NB4 (cell line): ENCODE data around the gene DACT3.

ENCODE experiments used
- DNase-seq: peaks from one replicate; pipeline ENCODE4 v3.0.0; 2010; ENCODE audit warnings: low read depth
- H3K4me3 ChIP-seq: one replicate; pipeline ENCODE4 v1.5.1; 2011; ENCODE audit warnings: mild to moderate bottlenecking, low read depth, low read length, moderate library complexity
- MYC ChIP-seq: IDR thresholded peaks from 2 replicates; pipeline ENCODE4 v1.6.1; 2011; ENCODE audit warnings: low read depth, low read length
- POLR2A ChIP-seq: IDR thresholded peaks from 2 replicates; pipeline ENCODE4 v1.6.1; 2011; ENCODE audit warnings: mild to moderate bottlenecking; ENCODE audit not compliant: insufficient read length; ENCODE audit errors: extremely low read depth
- TF ChIP-seq, protein P1 (sequence below): IDR thresholded peaks from 2 replicates; pipeline ENCODE4 v1.6.1; 2011; ENCODE audit warnings: low read depth, low read length
- TF ChIP-seq, protein P2 (sequence below): IDR thresholded peaks from one replicate; pipeline ENCODE4 v1.5.1; 2012; ENCODE audit warnings: low read depth, low read length

The DACT3 gene

DNA sequence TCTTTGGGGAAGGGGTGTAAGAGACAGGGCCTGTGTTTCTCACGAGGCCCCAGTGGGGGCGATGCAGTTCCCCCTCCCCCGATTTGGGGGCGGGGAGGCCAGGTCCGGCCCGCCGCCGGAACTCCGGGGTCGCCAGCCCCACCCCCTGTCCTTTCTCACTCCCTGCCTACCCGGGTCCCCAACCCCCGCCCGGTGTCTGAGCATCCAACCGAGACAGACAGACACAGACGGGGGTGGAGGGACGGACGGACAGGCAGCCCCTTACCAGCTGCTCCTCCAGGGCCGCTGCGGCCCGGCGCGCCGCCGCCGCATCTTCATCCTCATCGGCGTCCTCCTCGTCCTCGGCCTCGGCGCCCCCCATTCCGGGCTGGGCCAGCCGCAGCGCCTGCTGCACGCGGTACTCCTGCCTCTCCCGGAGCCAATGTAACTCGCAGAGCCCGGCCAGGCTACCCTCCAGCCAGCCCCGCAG lies 397 bp downstream of the DACT3 start:
- TF ChIP-seq POLR2A (no peak), MYC (no peak; the same call in 1 of the 2 replicates)
- TF ChIP-seq, protein P1, sequence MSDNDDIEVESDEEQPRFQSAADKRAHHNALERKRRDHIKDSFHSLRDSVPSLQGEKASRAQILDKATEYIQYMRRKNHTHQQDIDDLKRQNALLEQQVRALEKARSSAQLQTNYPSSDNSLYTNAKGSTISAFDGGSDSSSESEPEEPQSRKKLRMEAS: no peak
- TF ChIP-seq, protein P2, sequence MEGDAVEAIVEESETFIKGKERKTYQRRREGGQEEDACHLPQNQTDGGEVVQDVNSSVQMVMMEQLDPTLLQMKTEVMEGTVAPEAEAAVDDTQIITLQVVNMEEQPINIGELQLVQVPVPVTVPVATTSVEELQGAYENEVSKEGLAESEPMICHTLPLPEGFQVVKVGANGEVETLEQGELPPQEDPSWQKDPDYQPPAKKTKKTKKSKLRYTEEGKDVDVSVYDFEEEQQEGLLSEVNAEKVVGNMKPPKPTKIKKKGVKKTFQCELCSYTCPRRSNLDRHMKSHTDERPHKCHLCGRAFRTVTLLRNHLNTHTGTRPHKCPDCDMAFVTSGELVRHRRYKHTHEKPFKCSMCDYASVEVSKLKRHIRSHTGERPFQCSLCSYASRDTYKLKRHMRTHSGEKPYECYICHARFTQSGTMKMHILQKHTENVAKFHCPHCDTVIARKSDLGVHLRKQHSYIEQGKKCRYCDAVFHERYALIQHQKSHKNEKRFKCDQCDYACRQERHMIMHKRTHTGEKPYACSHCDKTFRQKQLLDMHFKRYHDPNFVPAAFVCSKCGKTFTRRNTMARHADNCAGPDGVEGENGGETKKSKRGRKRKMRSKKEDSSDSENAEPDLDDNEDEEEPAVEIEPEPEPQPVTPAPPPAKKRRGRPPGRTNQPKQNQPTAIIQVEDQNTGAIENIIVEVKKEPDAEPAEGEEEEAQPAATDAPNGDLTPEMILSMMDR: no peak
- H3K4me3 ChIP-seq: peak overlapping the region; percentile 18
- DNase-seq: no peak

DNA sequence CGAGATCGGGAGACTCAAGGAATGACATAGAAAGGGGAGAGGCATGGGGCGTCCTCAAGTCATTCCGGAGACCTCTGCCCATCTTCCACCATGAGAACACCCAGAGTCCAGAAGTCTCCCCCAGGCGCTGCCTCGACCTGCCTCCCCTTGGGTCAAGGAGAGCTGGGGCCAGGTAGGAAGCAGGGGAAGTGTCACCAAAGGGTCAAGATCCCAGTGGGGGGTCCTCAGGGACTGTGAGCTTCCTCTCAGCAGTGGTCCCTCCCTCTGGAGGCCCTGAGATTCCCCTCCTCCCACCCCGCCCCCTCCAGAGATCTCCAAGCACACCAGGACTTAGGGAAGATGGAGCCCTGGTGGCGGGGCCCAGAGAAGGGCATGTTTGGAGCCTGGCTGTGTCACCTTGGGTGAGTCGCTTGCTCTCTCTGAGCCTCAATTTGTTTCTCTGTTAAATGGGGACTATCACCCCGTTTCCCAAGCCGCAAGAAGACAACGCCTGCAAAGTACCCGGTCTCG lies 919 bp downstream of the DACT3 start:
- H3K4me3 ChIP-seq: no peak overlapping the region
- peak; percentile 62 for DNase-seq
- TF ChIP-seq, protein P2: peak; percentile 4
- no peak for TF ChIP-seq MYC
- TF ChIP-seq, protein P1: no peak; the same call in 1 of the 2 replicates

DNA sequence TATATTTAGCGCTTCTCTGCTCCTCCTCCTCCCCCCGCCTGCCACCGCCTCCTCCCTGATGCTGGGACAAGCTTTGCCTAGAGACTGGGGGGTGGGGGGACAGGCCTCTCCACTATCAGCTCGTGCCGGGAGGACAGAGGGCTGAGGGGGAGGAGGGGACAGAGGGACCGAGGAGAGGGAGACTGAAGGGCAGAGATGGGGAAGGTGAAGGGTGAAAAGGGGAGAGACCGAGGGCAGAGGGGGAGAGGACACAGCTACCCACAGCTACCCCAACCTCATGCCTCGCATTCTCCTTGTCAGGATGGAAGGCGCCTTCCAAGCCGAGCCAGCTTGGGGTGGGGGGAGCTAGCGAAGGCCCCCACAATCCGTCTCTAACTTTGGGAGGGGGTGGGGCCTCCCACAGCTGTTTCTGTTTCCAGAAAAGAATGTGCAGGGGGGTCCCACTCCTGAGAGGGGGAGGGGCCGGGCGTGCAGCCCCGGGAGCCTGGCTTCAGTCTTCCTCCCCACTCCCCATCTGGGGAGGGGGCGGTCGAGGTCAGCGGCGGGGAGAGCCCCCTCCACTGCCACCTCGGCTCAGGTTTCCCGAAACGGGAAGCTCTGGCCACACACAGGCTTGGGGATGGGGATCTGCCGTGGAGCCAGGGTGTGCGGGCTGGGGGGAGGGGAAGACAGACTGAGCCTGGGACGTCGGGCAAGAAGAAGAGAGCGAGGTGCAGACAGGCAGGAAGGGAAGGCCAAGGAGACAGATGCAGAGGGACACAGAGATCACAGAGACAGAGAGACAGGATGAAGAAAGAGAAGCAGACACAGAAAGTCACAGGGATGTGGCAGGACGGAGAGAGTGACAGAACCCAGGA lies 1.6 kb downstream of the DACT3 start:
- TF ChIP-seq POLR2A: no peak
- TF ChIP-seq MYC: peak; percentile 51; the same call in 1 of the 2 replicates
- TF ChIP-seq, protein P1: peak; percentile 57; the same call in 1 of the 2 replicates
- H3K4me3 ChIP-seq: no peak overlapping the region
- DNase-seq: peak; percentile 70

DNA sequence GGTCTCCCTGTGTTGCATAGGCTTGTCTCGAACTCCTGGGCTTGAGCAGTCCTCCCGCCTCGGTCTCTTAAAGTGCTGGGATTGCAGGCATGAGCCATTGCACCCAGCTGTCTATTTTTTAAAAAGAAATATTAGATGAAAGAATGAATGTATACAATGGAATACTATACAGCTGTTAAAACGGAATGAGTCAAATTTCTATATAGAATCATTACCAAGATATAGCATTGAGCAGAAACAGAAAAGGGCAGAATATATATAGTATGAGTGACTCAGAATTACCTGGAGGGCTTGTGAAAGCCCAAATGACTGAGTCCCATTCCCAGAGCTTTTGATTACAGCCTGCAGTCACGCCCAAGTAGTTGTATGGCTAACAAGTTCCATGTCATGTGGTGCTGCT lies 4.4 kb downstream of the DACT3 start:
- DNase-seq: no peak
- TF ChIP-seq, protein P2: no peak
- no peak for TF ChIP-seq POLR2A
- TF ChIP-seq MYC: no peak
- H3K4me3 ChIP-seq: no peak overlapping the region

DNA sequence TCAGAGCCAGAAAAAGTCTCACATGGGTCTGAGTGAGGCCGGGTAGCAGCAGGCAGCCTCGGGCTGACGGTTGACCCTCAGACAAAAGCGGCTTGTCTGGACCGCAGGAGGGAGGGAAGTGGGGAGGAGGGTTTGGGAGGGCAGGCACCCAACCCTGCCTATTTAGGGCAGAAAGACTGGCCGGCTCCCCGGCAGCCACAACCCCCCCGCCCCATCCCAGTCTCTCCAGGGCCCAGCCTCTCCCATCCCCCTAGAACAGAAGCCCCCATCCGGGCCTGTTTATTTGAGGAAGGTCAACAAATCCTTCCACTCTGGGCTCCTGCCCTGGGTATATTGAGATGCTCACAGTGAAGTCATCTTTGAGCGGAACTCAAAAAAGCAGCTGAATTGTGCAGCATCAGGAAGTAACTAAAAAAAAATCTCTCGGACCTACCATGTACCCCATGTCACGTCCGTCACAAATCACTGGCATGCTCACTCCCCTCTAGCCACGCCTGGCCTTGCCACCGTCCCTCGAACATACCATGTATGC lies 6.3 kb downstream of the DACT3 start:
- no peak for DNase-seq
- no peak overlapping the region for H3K4me3 ChIP-seq
- TF ChIP-seq POLR2A: no peak
- TF ChIP-seq MYC: no peak
- TF ChIP-seq, protein P2: no peak
- TF ChIP-seq, protein P1: no peak

DNA sequence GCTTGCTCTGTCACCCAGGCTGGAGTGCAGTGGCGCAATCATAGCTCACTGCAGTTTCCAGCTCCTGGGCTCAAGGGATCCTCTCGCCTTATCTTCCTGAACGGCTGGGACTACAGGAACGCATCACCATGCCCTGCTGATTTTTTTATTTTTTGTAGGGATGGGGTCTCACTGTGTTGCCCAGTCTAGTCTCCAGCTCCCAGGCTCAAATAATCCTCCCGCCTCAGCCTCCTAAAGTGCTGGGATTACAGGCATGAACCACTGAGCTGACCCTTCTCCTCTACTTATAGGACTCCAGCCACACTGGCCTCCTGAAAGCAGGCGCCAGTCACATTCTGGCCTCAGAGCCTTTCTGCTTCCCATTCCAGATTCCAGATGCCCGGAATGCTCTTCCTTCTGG lies 10.5 kb downstream of the DACT3 start:
- H3K4me3 ChIP-seq: no peak overlapping the region
- no peak for DNase-seq
- TF ChIP-seq, protein P2: no peak
- TF ChIP-seq POLR2A (no peak), MYC (no peak)
